Endothelial cell of umbilical vein (primary cell): Measurements from ENCODE around the gene RPE. TPM values are rescaled to one million over a fixed set of nuclear protein-coding genes. Genes with fewer than 3 reads are reported as not detected.

Source experiments
- BruUV-seq: library from RNA; stranded (reverse); fragments of 400-500 nt; replicated peaks from 2 replicates; lab custom pipeline; 2021; lab: Mats Ljungman, UMichigan
- CTCF ChIA-PET: fragments of 300-600, 350-600 bp; sonication (Branson Sonifier 250); formaldehyde crosslinking; loops from one replicate; lab custom pipeline; 2021; ENCODE audit warnings: antibody characterized with exemption, inconsistent platforms; lab: Charles Lee
- POLR2A ChIA-PET: fragments of 300-600, 350-600 bp; sonication (Branson Sonifier 250); formaldehyde crosslinking; loops from one replicate; lab custom pipeline; 2021; ENCODE audit warnings: antibody characterized with exemption, inconsistent platforms; lab: Charles Lee
- DNase-seq: peaks from one replicate; pipeline ENCODE4 v3.0.0-alpha.2; 2011; ENCODE audit warnings: low read depth, low spot score
- FAIRE-seq: peaks from 2 replicates; lab custom pipeline; 2011; peaks lifted over from hg19 to GRCh38; lab: Jason Lieb, UNC
- H2AFZ ChIP-seq: 2 replicates; pipeline ENCODE4 v1.6.0; 2012; ENCODE audit warnings: low read depth, low read length, control low read depth, inconsistent platforms
- H3K27ac ChIP-seq: 2 replicates; pipeline ENCODE4 v1.5.1; 2011; ENCODE audit warnings: low read depth, mild to moderate bottlenecking, control low read depth, low read length, moderate library complexity; ENCODE audit not compliant: insufficient read depth
- H3K27me3 ChIP-seq, 2 experiments: 2 replicates each; pipeline versions ENCODE4 v1.6.0 to v1.6.1; 2011; ENCODE audit warnings: low read length in 2 of 2, mixed read lengths in 1 of 2; ENCODE audit not compliant: control insufficient read depth in 2 of 2, insufficient read depth in 2 of 2
- H3K36me3 ChIP-seq, 2 experiments: 2 replicates in 1 of 2; 3 replicates in 1 of 2; pipeline ENCODE4 v1.5.1; 2011; ENCODE audit warnings: low read length in 2 of 2, mild to moderate bottlenecking in 1 of 2, moderate library complexity in 1 of 2; ENCODE audit not compliant: control insufficient read depth in 2 of 2, insufficient read depth in 2 of 2; ENCODE audit errors: extremely low read depth in 1 of 2
- H3K4me1 ChIP-seq: 3 replicates; pipeline ENCODE4 v1.5.1; 2011; ENCODE audit warnings: mild to moderate bottlenecking, low read length; ENCODE audit not compliant: control insufficient read depth, insufficient read depth; ENCODE audit errors: extremely low read depth
- H3K4me2 ChIP-seq: 2 replicates; pipeline ENCODE4 v1.6.1; 2011; ENCODE audit warnings: low read length, control low read depth, mixed read lengths; ENCODE audit not compliant: insufficient read depth
- H3K4me3 ChIP-seq, 3 experiments: fragments of 200-600 bp in 1 of 3; sonication (generic), shearing (Covaris generic) in 1 of 3; replicated peaks in 1 of 3; 2 replicates each; pipeline ENCODE4 v1.5.1; 2011 to 2016; ENCODE audit warnings: control low read depth in 3 of 3, low read length in 3 of 3, mild to moderate bottlenecking in 2 of 3, inconsistent platforms in 1 of 3, low read depth in 1 of 3, moderate library complexity in 1 of 3; ENCODE audit not compliant: insufficient read depth in 1 of 3
- H3K79me2 ChIP-seq: 2 replicates; pipeline ENCODE4 v1.6.0; 2012; ENCODE audit warnings: low read length, inconsistent platforms; ENCODE audit not compliant: control insufficient read depth, insufficient read depth
- H3K9ac ChIP-seq: replicated peaks from 2 replicates; pipeline ENCODE3; 2011; ENCODE audit warnings: low read length, control low read depth; ENCODE audit not compliant: insufficient read depth; ENCODE audit errors: extremely low read depth
- H3K9me1 ChIP-seq: replicated peaks from 3 replicates; pipeline ENCODE4 v1.6.0; 2011; ENCODE audit warnings: mild to moderate bottlenecking, low read length; ENCODE audit not compliant: control insufficient read depth, insufficient read depth; ENCODE audit errors: extremely low read depth
- H3K9me3 ChIP-seq: replicated peaks from 2 replicates; pipeline ENCODE4 v1.5.1; 2012; ENCODE audit warnings: low read length, inconsistent platforms; ENCODE audit not compliant: control insufficient read depth, insufficient read depth
- H4K20me1 ChIP-seq: replicated peaks from 2 replicates; pipeline ENCODE3; 2011; ENCODE audit warnings: mild to moderate bottlenecking, low read length; ENCODE audit not compliant: control insufficient read depth, insufficient read depth; ENCODE audit errors: extremely low read depth
- CTCF ChIP-seq, 2 donors: IDR thresholded peaks; 1 replicate in 1 of 2; 2 replicates in 1 of 2; pipeline ENCODE4 v1.5.1; 2011; ENCODE audit warnings: low read length in 2 of 2, mild to moderate bottlenecking in 2 of 2, moderate library complexity in 2 of 2, control low read depth in 1 of 2, inconsistent platforms in 1 of 2, low read depth in 1 of 2; ENCODE audit not compliant: insufficient read depth in 1 of 2; ENCODE audit errors: extremely low read depth in 1 of 2
- EZH2 ChIP-seq: IDR thresholded peaks from 2 replicates; pipeline ENCODE4 v1.6.1; 2012; ENCODE audit warnings: borderline replicate concordance, low read depth, mild to moderate bottlenecking, moderate library complexity, low read length, inconsistent platforms; ENCODE audit not compliant: severe bottlenecking
- FOS ChIP-seq: IDR thresholded peaks from 2 replicates; pipeline ENCODE4 v1.6.1; 2011; ENCODE audit warnings: mild to moderate bottlenecking, low read length, moderate library complexity, borderline replicate concordance; ENCODE audit not compliant: insufficient read depth
- GATA2 ChIP-seq: IDR thresholded peaks from 2 replicates; pipeline ENCODE4 v1.7.0; 2011; ENCODE audit warnings: low read depth, mild to moderate bottlenecking, moderate library complexity, mixed read lengths, low read length; ENCODE audit not compliant: insufficient read length, insufficient read depth
- JUN ChIP-seq: IDR thresholded peaks from 2 replicates; pipeline ENCODE4 v1.6.1; 2011; ENCODE audit warnings: borderline replicate concordance, low read depth; ENCODE audit not compliant: insufficient read length, insufficient read depth
- MAX ChIP-seq: IDR thresholded peaks from 2 replicates; pipeline ENCODE4 v1.6.1; 2011; ENCODE audit not compliant: insufficient read depth, insufficient read length
- MYC ChIP-seq: IDR thresholded peaks from one replicate; pipeline ENCODE4 v1.6.1; 2011; ENCODE audit warnings: mild to moderate bottlenecking, low read depth, low read length
- POLR2A ChIP-seq: IDR thresholded peaks from 2 replicates; pipeline ENCODE4 v1.6.1; 2012; ENCODE audit warnings: low read depth, mild to moderate bottlenecking, control low read depth, low read length
- POLR2AphosphoS5 ChIP-seq: IDR thresholded peaks from 2 replicates; pipeline ENCODE4 v1.6.1; 2012; ENCODE audit warnings: low read depth, mild to moderate bottlenecking, control low read depth, low read length, moderate library complexity; ENCODE audit not compliant: insufficient read depth
- dilution Hi-C: fragments of 300-500 bp; cut with MboI; formaldehyde crosslinking; loops from one replicate; pipeline ENCODE4 v1.15.0; 2019; ENCODE audit warnings: low sequenced_read_pairs; ENCODE audit not compliant: extremely low pct_ligation_motif_present
- intact Hi-C: fragments of 100-400 bp; cut with micrococcal nuclease; formaldehyde crosslinking; loops from one replicate; pipeline ENCODE4 v1.10.0; 2022
- polyA plus RNA-seq, 4 experiments: library from polyadenylated mRNA; depleted of rRNA in 3 of 4; stranded (reverse) in 3 of 4; unstranded in 1 of 4; fragments of >200 nt; gene quantifications; 2 replicates each; pipeline versions ENCODE4 v1.2.1 to v1.2.3, GENCODE V29; 2011 to 2012; ENCODE audit warnings: missing spikeins in 1 of 4
- total RNA-seq: library from RNA; stranded (reverse); gene quantifications from 2 replicates; pipeline ENCODE4 v1.2.3, GENCODE V29; 2021

RPE gene
- total and polyA plus RNA-seq, 2 donors (not counting 3 experiments of a cell fraction or from before 2014, with no cell fraction given), result 60.7 to 97.4 TPM

GRCh38 chr2:210063306-210063705, 60.9 kb downstream of the RPE start:
- H3K36me3 ChIP-seq, result no peaks in the 10 kb centered on the region
- intact Hi-C loops, result no loop called here
- dilution Hi-C loops, result no loop called here
- H3K27ac ChIP-seq, result no peak overlapping the region
- no peaks in the 10 kb centered on the region for H3K9me1 ChIP-seq
- no peaks in the 10 kb centered on the region for H3K27me3 ChIP-seq
- no peak overlapping the region for H3K9ac ChIP-seq
- DNase-seq (no peak), FAIRE-seq (no peak)
- H2AFZ ChIP-seq, result no peak overlapping the region
- H3K79me2 ChIP-seq, result no peaks in the 10 kb centered on the region
- no peaks in the 10 kb centered on the region for H3K9me3 ChIP-seq
- ChIA-PET CTCF (interaction anchor here (3.1 kb wide), 1 partner anchor 10 kb away, joined by 9 read pairs; no protein-coding TSS in a partner anchor), POLR2A (no interaction called here)
- H3K4me1 ChIP-seq, result no peaks in the 10 kb centered on the region
- BruUV-seq, result no TSS peak
- TF ChIP-seq POLR2A (no peak), CTCF (IDR thresholded peaks at IDR 0.05; ENCODE audit: extremely low read depth in 1 of 2, insufficient read depth in 1 of 2, low read depth in 1 of 2, low read length in 2 of 2) (no peak), FOS (no peak), MAX (no peak), GATA2 (no peak), EZH2 (no peak), POLR2AphosphoS5 (no peak), MYC (no peak), JUN (no peak)
- H3K4me3 ChIP-seq, result no peak overlapping the region
- H3K4me2 ChIP-seq, result no peak overlapping the region
- no peaks in the 10 kb centered on the region for H4K20me1 ChIP-seq

Other genes starting within 250 kb of the RPE start
- gene UNC80, start 230.8 kb upstream of the RPE start, total RNA-seq, result not detected in 2 replicates
- not detected in 2 replicates for gene UNC80, start 230.8 kb upstream of the RPE start, polyA plus RNA-seq
- 13.4 and 14.0 TPM in 2 replicates for gene KANSL1L, start 168.8 kb downstream of the RPE start, total RNA-seq
- gene KANSL1L, start 168.8 kb downstream of the RPE start, polyA plus RNA-seq, result 2.7 and 4.3 TPM in 2 replicates
- not detected in 2 replicates for gene ACADL, start 222.8 kb downstream of the RPE start, total RNA-seq
- not detected in 2 replicates for gene ACADL, start 222.8 kb downstream of the RPE start, polyA plus RNA-seq